A549 (cell line): Measurements from ENCODE around the gene PTBP1. TPM values are rescaled to one million over a fixed set of nuclear protein-coding genes. Genes with fewer than 3 reads are reported as not detected.

Experiments used
- ATAC-seq, 2 experiments: fragments of 200-7000 bp in 1 of 2; fragments of >200 bp in 1 of 2; cut with Nextera tagmentation in 1 of 2; cut with Tn5 transposase in 1 of 2; 3 replicates each; pipeline versions ENCODE4 v1.8.0 to v1.9.1; 2018 to 2020; ENCODE audit warnings: mild to moderate bottlenecking in 1 of 2, moderate library complexity in 1 of 2
- CTCF ChIA-PET: fragments of 300-600 bp; sonication (Branson Sonifier 250); formaldehyde crosslinking; extraction: SDS; loops from one replicate; lab custom pipeline; 2021; ENCODE audit warnings: antibody characterized with exemption, inconsistent platforms; lab: Yijun Ruan, JAX
- POLR2A ChIA-PET: fragments of 350-600 bp; formaldehyde crosslinking; extraction: SDS; loops from one replicate; lab custom pipeline; 2021; ENCODE audit warnings: antibody characterized with exemption, inconsistent platforms; lab: Yijun Ruan, JAX
- DNase-seq, 2 experiments: peaks; one replicate each; pipeline versions ENCODE4 v3.0.0 to v3.0.0-alpha.2; 2011 to 2016; ENCODE audit warnings: low read depth in 1 of 2, low spot score in 1 of 2
- FAIRE-seq: peaks from 2 replicates; lab custom pipeline; 2011; peaks lifted over from hg19 to GRCh38; lab: Jason Lieb, UNC
- H3K27ac ChIP-seq, 2 experiments: fragments of >200 bp; sonication (Bioruptor Twin); formaldehyde crosslinking; 3 replicates each; pipeline ENCODE4 v1.5.1; 2016 to 2017
- H3K4me1 ChIP-seq: fragments of >200 bp; sonication (Bioruptor Twin); formaldehyde crosslinking; 3 replicates; pipeline ENCODE4 v1.6.1; 2016
- H3K4me2 ChIP-seq: fragments of >200 bp; sonication (Bioruptor Twin); formaldehyde crosslinking; 3 replicates; pipeline ENCODE4 v1.6.1; 2016
- H3K4me3 ChIP-seq: fragments of >200 bp; sonication (Bioruptor Twin); formaldehyde crosslinking; 3 replicates; pipeline ENCODE4 v1.5.1; 2016
- H3K9me3 ChIP-seq: fragments of >200 bp; sonication (Bioruptor Twin); formaldehyde crosslinking; 3 replicates; pipeline ENCODE4 v1.6.1; 2016
- ATOH8 ChIP-seq: fragments of 250-450 bp; sonication (Bioruptor Pico); IDR thresholded peaks from 2 replicates; pipeline ENCODE4 v1.5.0; 2020; ENCODE audit warnings: low read depth, mild to moderate bottlenecking, moderate library complexity
- CBX8 ChIP-seq: fragments of 200-600 bp; sonication (generic); IDR thresholded peaks from 2 replicates; pipeline ENCODE4 v1.6.1; 2016
- CTCF ChIP-seq: fragments of >200 bp; sonication (Bioruptor Twin); formaldehyde crosslinking; IDR thresholded peaks from 3 replicates; pipeline ENCODE4 v1.5.1; 2016
- EHMT2 ChIP-seq: fragments of 200-600 bp; sonication (generic); IDR thresholded peaks from 2 replicates; pipeline ENCODE4 v1.6.1; 2016; ENCODE audit warnings: antibody characterized with exemption, low read depth, mild to moderate bottlenecking, moderate library complexity
- EP300 ChIP-seq, 2 experiments: fragments of >200 bp; sonication (Bioruptor Twin); formaldehyde crosslinking; IDR thresholded peaks; 2 replicates in 1 of 2; 3 replicates in 1 of 2; pipeline ENCODE4 v1.6.1; 2016 to 2017
- FOSL2 ChIP-seq, 2 experiments: fragments of 450-650 bp in 1 of 2; fragments of >200 bp in 1 of 2; sonication (Bioruptor Twin) in 1 of 2; formaldehyde crosslinking; IDR thresholded peaks; 2 replicates each; pipeline versions ENCODE4 v1.5.0 to v1.6.1; 2016 to 2020; ENCODE audit warnings: mild to moderate bottlenecking in 1 of 2, moderate library complexity in 1 of 2
- FOXS1 ChIP-seq: fragments of 250-450 bp; sonication (Bioruptor Pico); IDR thresholded peaks from 2 replicates; pipeline ENCODE4 v1.5.0; 2020; ENCODE audit warnings: mild to moderate bottlenecking, moderate library complexity
- HDAC2 ChIP-seq: fragments of 200-600 bp; sonication (generic); IDR thresholded peaks from 2 replicates; pipeline ENCODE4 v1.6.1; 2016
- HOXA7 ChIP-seq: fragments of 250-450 bp; sonication (Bioruptor Pico); IDR thresholded peaks from 2 replicates; pipeline ENCODE4 v1.5.0; 2020; ENCODE audit warnings: mild to moderate bottlenecking, moderate library complexity
- HOXB13 ChIP-seq: fragments of 250-450 bp; sonication (Bioruptor Pico); IDR thresholded peaks from 2 replicates; pipeline ENCODE4 v1.5.0; 2020; ENCODE audit warnings: low read depth, mild to moderate bottlenecking, moderate library complexity
- MAZ ChIP-seq: fragments of 150-350 bp; IDR thresholded peaks from 2 replicates; pipeline ENCODE4 v1.6.1; 2014; ENCODE audit warnings: antibody characterized with exemption, low read depth, low read length, borderline replicate concordance
- NR3C1 ChIP-seq: fragments of >200 bp; sonication (Bioruptor Twin); formaldehyde crosslinking; IDR thresholded peaks from 3 replicates; pipeline ENCODE4 v1.6.1; 2017
- RARB ChIP-seq: fragments of 250-450 bp; sonication (Bioruptor Pico); IDR thresholded peaks from 2 replicates; pipeline ENCODE4 v1.8.0; 2021; ENCODE audit warnings: mild to moderate bottlenecking, moderate library complexity
- RCOR1 ChIP-seq: fragments of 150-350 bp; IDR thresholded peaks from 2 replicates; pipeline ENCODE4 v1.6.1; 2014; ENCODE audit warnings: antibody characterized with exemption, low read length, low read depth
- REST ChIP-seq: fragments of 200-600 bp; sonication (generic); IDR thresholded peaks from 2 replicates; pipeline ENCODE4 v1.6.1; 2016; ENCODE audit warnings: antibody characterized with exemption, mild to moderate bottlenecking, moderate library complexity
- SMC3 ChIP-seq: fragments of >200 bp; sonication (Bioruptor Twin); formaldehyde crosslinking; IDR thresholded peaks from 3 replicates; pipeline ENCODE4 v1.6.1; 2018; ENCODE audit warnings: inconsistent platforms
- SREBF2 ChIP-seq: fragments of 450-650 bp; IDR thresholded peaks from 2 replicates; pipeline ENCODE4 v1.6.1; 2014; ENCODE audit warnings: mild to moderate bottlenecking, moderate library complexity
- TFCP2L1 ChIP-seq: fragments of 250-450 bp; sonication (Bioruptor Pico); IDR thresholded peaks from 2 replicates; pipeline ENCODE4 v1.5.0; 2021; ENCODE audit warnings: mild to moderate bottlenecking
- ZNF302 ChIP-seq: fragments of 250-450 bp; sonication (Bioruptor Pico); IDR thresholded peaks from 2 replicates; pipeline ENCODE4 v1.9.0; 2021; ENCODE audit warnings: inconsistent platforms, mild to moderate bottlenecking, moderate library complexity
- ZSCAN20 ChIP-seq: fragments of 250-450 bp; sonication (Bioruptor Pico); IDR thresholded peaks from 2 replicates; pipeline ENCODE4 v1.8.0; 2022; ENCODE audit warnings: mild to moderate bottlenecking, moderate library complexity
- WGBS: methylation state at CpG from one replicate; pipeline ENCODE4 v1.1.6; 2017; ENCODE audit errors: missing lambda C conversion rate; 5-methylcytosine and 5-hydroxymethylcytosine counted together
- polyA plus RNA-seq, 4 experiments: library from polyadenylated mRNA; depleted of rRNA in 3 of 4; stranded (reverse); fragments of >200 nt; fragmentation: RNase III in 1 of 4; extraction: RNeasy Plus Mini Kit Qiagen cat#74134 plus additional on column Dnase treatment in 1 of 4; gene quantifications; 2 replicates in 3 of 4; 3 replicates in 1 of 4; pipeline ENCODE4 v1.2.3, GENCODE V29; 2011 to 2017
- TF ChIP-seq, protein P1 (sequence below): fragments of 250-450 bp; sonication (Bioruptor Pico); IDR thresholded peaks from 2 replicates; pipeline ENCODE4 v1.5.0; 2021; ENCODE audit warnings: mild to moderate bottlenecking, moderate library complexity, borderline replicate concordance

The PTBP1 gene
- polyA plus RNA-seq, 2 of the 4 experiments (the other 2 are of a cell fraction) = 144 to 264 TPM

DNA sequence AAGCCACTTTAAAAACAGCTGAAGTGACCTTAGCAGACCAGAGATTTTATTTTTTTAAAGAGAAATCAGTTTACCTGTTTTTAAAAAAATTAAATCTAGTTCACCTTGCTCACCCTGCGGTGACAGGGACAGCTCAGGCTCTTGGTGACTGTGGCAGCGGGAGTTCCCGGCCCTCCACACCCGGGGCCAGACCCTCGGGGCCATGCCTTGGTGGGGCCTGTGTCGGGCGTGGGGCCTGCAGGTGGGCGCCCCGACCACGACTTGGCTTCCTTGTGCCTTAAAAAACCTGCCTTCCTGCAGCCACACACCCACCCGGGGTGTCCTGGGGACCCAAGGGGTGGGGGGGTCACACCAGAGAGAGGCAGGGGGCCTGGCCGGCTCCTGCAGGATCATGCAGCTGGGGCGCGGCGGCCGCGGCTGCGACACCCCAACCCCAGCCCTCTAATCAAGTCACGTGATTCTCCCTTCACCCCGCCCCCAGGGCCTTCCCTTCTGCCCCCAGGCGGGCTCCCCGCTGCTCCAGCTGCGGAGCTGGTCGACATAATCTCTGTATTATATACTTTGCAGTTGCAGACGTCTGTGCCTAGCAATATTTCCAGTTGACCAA lies 13.7 kb downstream of the PTBP1 start:
- no peak overlapping the region for H3K4me2 ChIP-seq
- no peaks in the 10 kb centered on the region for H3K4me1 ChIP-seq
- CTCF ChIA-PET = no interaction called here
- H3K27ac ChIP-seq = no peak overlapping the region
- H3K4me3 ChIP-seq = no peak overlapping the region
- H3K9me3 ChIP-seq = no peaks in the 10 kb centered on the region
- TF ChIP-seq ZNF302 = no peak
- no peak for TF ChIP-seq FOXS1 (CRISPR knock-in tag)
- no peak for TF ChIP-seq HOXA7 (CRISPR knock-in tag)
- TF ChIP-seq TFCP2L1 (CRISPR knock-in tag) = no peak
- no peak for TF ChIP-seq ATOH8
- no peak for TF ChIP-seq RARB (CRISPR knock-in tag)
- TF ChIP-seq NR3C1 = no peak
- no peak for TF ChIP-seq SREBF2
- no peak for TF ChIP-seq RCOR1
- TF ChIP-seq EHMT2 = no peak
- TF ChIP-seq SMC3 = no peak
- no peak for TF ChIP-seq ZSCAN20 (CRISPR knock-in tag)
- no peak for TF ChIP-seq CBX8
- no peak for TF ChIP-seq HDAC2
- no peak for TF ChIP-seq CTCF
- no peak for TF ChIP-seq FOSL2 (IDR thresholded peaks at IDR 0.05)
- TF ChIP-seq FOSL2 (CRISPR knock-in tag; IDR thresholded peaks at IDR 0.05) = no peak
- no peak for TF ChIP-seq EP300 (IDR thresholded peaks at IDR 0.05)
- DNase-seq (no peak), ATAC-seq (no peak), FAIRE-seq (no peak)
- 88% methylated on average over 23 of the region's 25 CpGs for WGBS
- POLR2A ChIA-PET = no interaction called here

GRCh38 chr19:811506-812048 lies 14.3 kb downstream of the PTBP1 start:
- no peak for ATAC-seq
- H3K4me3 ChIP-seq = no peak overlapping the region
- no peaks in the 10 kb centered on the region for H3K4me1 ChIP-seq
- TF ChIP-seq HOXB13 (CRISPR knock-in tag) (no peak), FOXS1 (CRISPR knock-in tag) (no peak), REST (no peak), MAZ (no peak), FOSL2 (IDR thresholded peaks at IDR 0.05) (no peak), FOSL2 (CRISPR knock-in tag; IDR thresholded peaks at IDR 0.05) (no peak), SMC3 (no peak)
- TF ChIP-seq, protein P1, sequence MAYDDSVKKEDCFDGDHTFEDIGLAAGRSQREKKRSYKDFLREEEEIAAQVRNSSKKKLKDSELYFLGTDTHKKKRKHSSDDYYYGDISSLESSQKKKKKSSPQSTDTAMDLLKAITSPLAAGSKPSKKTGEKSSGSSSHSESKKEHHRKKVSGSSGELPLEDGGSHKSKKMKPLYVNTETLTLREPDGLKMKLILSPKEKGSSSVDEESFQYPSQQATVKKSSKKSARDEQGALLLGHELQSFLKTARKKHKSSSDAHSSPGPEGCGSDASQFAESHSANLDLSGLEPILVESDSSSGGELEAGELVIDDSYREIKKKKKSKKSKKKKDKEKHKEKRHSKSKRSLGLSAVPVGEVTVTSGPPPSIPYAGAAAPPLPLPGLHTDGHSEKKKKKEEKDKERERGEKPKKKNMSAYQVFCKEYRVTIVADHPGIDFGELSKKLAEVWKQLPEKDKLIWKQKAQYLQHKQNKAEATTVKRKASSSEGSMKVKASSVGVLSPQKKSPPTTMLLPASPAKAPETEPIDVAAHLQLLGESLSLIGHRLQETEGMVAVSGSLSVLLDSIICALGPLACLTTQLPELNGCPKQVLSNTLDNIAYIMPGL (CRISPR knock-in tag) = no peak
- TF ChIP-seq, all 56 proteins: peak for 0
- CTCF ChIA-PET = no interaction called here
- DNase-seq (no peak), FAIRE-seq (no peak)
- no peaks in the 10 kb centered on the region for H3K9me3 ChIP-seq
- POLR2A ChIA-PET = no interaction called here
- 89% methylated on average over 20 of the region's 20 CpGs for WGBS
- no peak overlapping the region for H3K27ac ChIP-seq
- H3K4me2 ChIP-seq = no peak overlapping the region
